Gastroesophageal sphincter (tissue), 4 donors: Measurements from ENCODE around the gene BMPR1A. TPM values are rescaled to one million over a fixed set of nuclear protein-coding genes. Genes with fewer than 3 reads are reported as not detected.

ENCODE experiments used
- ATAC-seq: fragments of 150-250 bp; one replicate; pipeline ENCODE4 v1.9.1; 2016; ENCODE audit warnings: mild to moderate bottlenecking, moderate library complexity
- H3K27ac ChIP-seq, 4 donors: fragments of 200-600 bp; sonication (generic) in 3 of 4; 1 replicate in 3 of 4; 2 replicates in 1 of 4; pipeline ENCODE4 v1.5.1; 2016 to 2019
- H3K27me3 ChIP-seq: fragments of 200-600 bp; sonication (generic); one replicate; pipeline ENCODE4 v1.5.1; 2019
- H3K36me3 ChIP-seq, 2 donors: fragments of 200-600 bp; sonication (generic); one replicate each; pipeline ENCODE4 v1.5.1; 2019; ENCODE audit warnings: control low read depth in 1 of 2
- H3K4me1 ChIP-seq, 3 donors: fragments of 200-600 bp; sonication (generic); 1 replicate in 2 of 3; 2 replicates in 1 of 3; pipeline ENCODE4 v1.5.1; 2016 to 2019; ENCODE audit warnings: control low read depth in 2 of 3
- H3K4me3 ChIP-seq, 2 donors: fragments of 200-600 bp; sonication (generic); one replicate each; pipeline ENCODE4 v1.5.1; 2019; ENCODE audit warnings: mild to moderate bottlenecking in 1 of 2, moderate library complexity in 1 of 2
- H3K9me3 ChIP-seq, 3 donors: fragments of 200-600 bp; sonication (generic); one replicate each; pipeline ENCODE4 v1.5.1; 2017 to 2019; ENCODE audit warnings: control low read depth in 2 of 3
- CTCF ChIP-seq, 4 experiments: fragments of 200-600 bp in 2 of 4; fragments of 450-650 bp in 2 of 4; sonication (generic) in 1 of 4; IDR thresholded peaks; one replicate each; pipeline ENCODE4 v1.5.1; 2017 to 2019; ENCODE audit warnings: antibody characterized with exemption in 4 of 4, mild to moderate bottlenecking in 2 of 4, moderate library complexity in 2 of 4
- EP300 ChIP-seq: sonication (generic); formaldehyde crosslinking; IDR thresholded peaks from one replicate; pipeline ENCODE4 v1.6.1; 2017; ENCODE audit warnings: antibody characterized with exemption, mild to moderate bottlenecking
- POLR2A ChIP-seq, 2 donors: fragments of 450-650 bp; IDR thresholded peaks; one replicate each; pipeline ENCODE4 v1.6.1; 2017; ENCODE audit warnings: antibody characterized with exemption in 2 of 2, mild to moderate bottlenecking in 2 of 2, moderate library complexity in 1 of 2
- POLR2AphosphoS5 ChIP-seq: sonication (generic); formaldehyde crosslinking; IDR thresholded peaks from one replicate; pipeline ENCODE4 v1.6.1; 2017; ENCODE audit warnings: antibody characterized with exemption
- WGBS, 2 donors: methylation state at CpG; one replicate each; pipeline ENCODE4 v1.1.5; 2018; ENCODE audit warnings: low coverage in 1 of 2; 5-methylcytosine and 5-hydroxymethylcytosine counted together
- total RNA-seq, 4 donors: library from RNA; depleted of rRNA; stranded (reverse); fragments of >200 nt; gene quantifications; one replicate each; pipeline ENCODE4 v1.1.0, GENCODE V29; 2016

The BMPR1A gene
- total RNA-seq, 4 donors from 2014 or later: 91.5 to 121 (median 117) TPM

GRCh38 chr10:86963341-86963919, 207.0 kb downstream of the BMPR1A start:
- 93% methylated on average over 4 of the region's 12 CpGs; no CpG with 5 or more reads in 1 of the 2 donors for WGBS, 2 donors
- no peak for TF ChIP-seq POLR2A (IDR thresholded peaks at IDR 0.05)
- TF ChIP-seq CTCF (IDR thresholded peaks at IDR 0.05): no peak
- no peak for TF ChIP-seq POLR2AphosphoS5
- TF ChIP-seq EP300: no peak
- ATAC-seq: no peak

GRCh38 chr10:86964061-86964846, 207.8 kb downstream of the BMPR1A start:
- H3K36me3 ChIP-seq: no peaks in the 10 kb centered on the region
- no peaks in the 10 kb centered on the region for H3K27me3 ChIP-seq
- H3K9me3 ChIP-seq: no peaks in the 10 kb centered on the region
- no peak for ATAC-seq
- H3K4me1 ChIP-seq: peaks cover 0 to 70% (median 32%) of the 10 kb centered on the region in 3 donors
- no peak overlapping the region for H3K4me3 ChIP-seq
- H3K27ac ChIP-seq: peak overlapping the region in 2 of 4 donors; percentile 5 to 27
- 75% methylated on average over 2 to 4 of the region's 13 CpGs for WGBS, 2 donors
- TF ChIP-seq POLR2AphosphoS5: no peak
- TF ChIP-seq POLR2A (IDR thresholded peaks at IDR 0.05): no peak
- TF ChIP-seq EP300: no peak
- no peak for TF ChIP-seq CTCF (IDR thresholded peaks at IDR 0.05)

More at GRCh38 chr10:86963341-86963919, 207.0 kb downstream of the BMPR1A start:
- Histone ChIP-seq H3K27ac (no peak overlapping the region), H3K9me3 (no peaks in the 10 kb centered on the region), H3K36me3 (no peaks in the 10 kb centered on the region), H3K4me3 (no peak overlapping the region), H3K27me3 (no peaks in the 10 kb centered on the region), H3K4me1 (peaks cover 0 to 70% (median 38%) of the 10 kb centered on the region in 3 donors)

- 80% methylated on average over 1 of the region's 2 CpGs; no CpG with 5 or more reads in 1 of the 2 donors for WGBS, 2 donors
- H3K4me3 ChIP-seq: no peak overlapping the region
- no peaks in the 10 kb centered on the region for H3K36me3 ChIP-seq
- no peaks in the 10 kb centered on the region for H3K27me3 ChIP-seq
- TF ChIP-seq POLR2AphosphoS5: no peak
- no peak for TF ChIP-seq CTCF (IDR thresholded peaks at IDR 0.05)
- TF ChIP-seq POLR2A (IDR thresholded peaks at IDR 0.05): no peak
- no peak for TF ChIP-seq EP300
- no peak for ATAC-seq
- H3K9me3 ChIP-seq: no peaks in the 10 kb centered on the region
- peak overlapping the region in 2 of 4 donors; percentile 5 to 27 for H3K27ac ChIP-seq
- peaks cover 0 to 70% (median 34%) of the 10 kb centered on the region in 3 donors for H3K4me1 ChIP-seq
Measured at GRCh38 chr10:86964847-86965190, 208.4 kb downstream of the BMPR1A start.

- H3K9me3 ChIP-seq: no peaks in the 10 kb centered on the region
- peak overlapping the region in 1 of 2 donors; percentile 5 for H3K4me3 ChIP-seq
- WGBS, 2 donors: 41 to 62% methylated on average over 4 to 9 of the region's 11 CpGs
Measured at GRCh38 chr10:86965986-86966654, 209.7 kb downstream of the BMPR1A start.

More at GRCh38 chr10:86965986-86966654, 209.7 kb downstream of the BMPR1A start:
- Histone ChIP-seq H3K4me1 (peaks cover 0 to 65% (median 36%) of the 10 kb centered on the region in 3 donors), H3K27ac (peak overlapping the region in 3 of 4 donors; percentile 95 to 99 (median 99)), H3K27me3 (no peaks in the 10 kb centered on the region), H3K36me3 (no peaks in the 10 kb centered on the region)
- ATAC-seq: no peak
- TF ChIP-seq CTCF (IDR thresholded peaks at IDR 0.05) (no peak), EP300 (no peak), POLR2AphosphoS5 (no peak), POLR2A (IDR thresholded peaks at IDR 0.05) (no peak)
